BLaER1 (cell line): ENCODE data around the gene ADGRA1.

Experiments used
- H3K27ac ChIP-seq: shearing (Covaris generic); formaldehyde crosslinking; 2 replicates; pipeline ENCODE4 v1.8.1; 2022
- H3K27me3 ChIP-seq: shearing (Covaris generic); formaldehyde crosslinking; 2 replicates; pipeline ENCODE4 v1.8.1; 2022
- H3K36me3 ChIP-seq: shearing (Covaris generic); formaldehyde crosslinking; 2 replicates; pipeline ENCODE4 v1.8.1; 2022
- H3K4me1 ChIP-seq: shearing (Covaris generic); formaldehyde crosslinking; 2 replicates; pipeline ENCODE4 v1.8.1; 2022
- H3K4me2 ChIP-seq: shearing (Covaris generic); formaldehyde crosslinking; 2 replicates; pipeline ENCODE4 v1.8.1; 2022
- H3K4me3 ChIP-seq: shearing (Covaris generic); formaldehyde crosslinking; 2 replicates; pipeline ENCODE4 v1.8.1; 2022
- H3K9ac ChIP-seq: shearing (Covaris generic); formaldehyde crosslinking; 2 replicates; pipeline ENCODE4 v1.8.1; 2022
- H3K9me3 ChIP-seq: shearing (Covaris generic); formaldehyde crosslinking; 2 replicates; pipeline ENCODE4 v1.8.1; 2022
- H4K20me1 ChIP-seq: shearing (Covaris generic); formaldehyde crosslinking; 2 replicates; pipeline ENCODE4 v1.8.1; 2022
- Cebpa-rat ChIP-seq: shearing (Covaris generic); IDR thresholded peaks from 2 replicates; pipeline ENCODE4 v1.8.1; 2022

ADGRA1 gene

DNA sequence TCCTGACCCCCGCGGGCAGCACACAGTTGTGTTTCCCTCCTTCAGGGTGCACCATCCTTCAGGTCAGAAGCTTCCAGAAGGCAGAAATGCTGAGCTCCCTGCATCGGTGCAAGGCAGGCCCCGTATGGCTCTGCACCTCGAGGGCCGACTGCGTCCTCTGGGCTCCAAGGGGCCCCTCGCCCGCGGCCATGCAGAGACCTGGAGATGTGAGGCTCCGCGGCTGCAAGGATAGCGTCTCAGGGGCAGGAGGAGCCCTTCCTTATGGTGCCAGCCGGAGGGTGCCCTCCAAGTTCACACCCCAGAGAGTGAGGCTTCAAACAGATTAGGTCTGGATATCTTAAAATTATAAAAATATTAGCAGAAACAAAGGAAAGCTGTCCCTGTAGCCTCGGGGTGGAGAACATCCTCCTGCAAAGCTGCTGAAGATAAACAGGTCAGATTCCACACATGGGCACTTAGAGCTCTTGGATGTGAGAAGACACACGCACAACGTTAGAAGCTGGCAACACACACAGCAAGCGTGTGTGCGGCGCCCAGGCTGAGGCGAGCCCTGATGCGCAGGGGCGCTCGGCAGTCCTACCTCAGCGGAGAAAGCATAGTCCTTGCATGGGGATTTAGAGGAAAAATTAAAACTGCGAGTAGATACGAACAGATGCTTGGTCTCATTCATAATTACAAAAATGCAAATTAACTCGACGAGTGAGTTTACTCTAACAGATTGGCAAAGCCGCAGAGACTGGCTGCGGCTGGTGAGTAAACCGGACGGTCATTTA is 92.7 kb downstream of the ADGRA1 start:
- no peak overlapping the region for H3K9ac ChIP-seq
- TF ChIP-seq Cebpa-rat: no peak

DNA sequence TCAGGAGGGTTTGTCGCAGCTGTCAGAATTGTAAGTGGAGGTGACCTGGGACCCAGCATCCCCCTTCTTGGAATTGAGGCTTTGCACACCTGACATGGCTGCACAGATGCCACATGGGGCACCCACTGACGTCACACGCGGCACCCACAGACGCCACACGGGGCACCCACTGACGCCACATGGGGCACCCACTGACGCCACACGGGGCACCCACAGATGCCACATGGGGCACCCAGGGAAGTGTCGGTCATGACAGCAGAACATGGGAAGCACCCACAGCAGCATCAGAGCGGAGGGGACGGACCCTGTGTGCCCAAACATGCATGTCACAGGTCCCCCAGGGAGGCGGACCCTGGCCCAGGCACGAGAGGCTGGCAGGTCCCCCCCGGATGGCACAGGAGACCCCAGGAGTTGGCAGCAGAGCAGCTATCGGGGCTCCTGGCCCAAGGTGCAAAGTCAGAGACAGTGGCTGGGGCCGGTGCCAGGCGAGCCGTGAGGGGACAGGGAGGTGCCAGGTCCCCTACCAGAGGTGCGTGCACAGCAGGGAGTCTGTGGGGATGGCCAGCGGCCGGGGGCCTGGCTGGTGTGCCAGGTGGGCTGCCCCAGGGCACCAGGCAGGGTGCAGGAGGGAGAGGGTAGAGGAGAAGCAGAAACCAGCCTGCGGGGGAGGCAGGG is 93.4 kb downstream of the ADGRA1 start:
- peaks cover 37% of the 10 kb centered on the region for H3K27me3 ChIP-seq
- no peak overlapping the region for H3K9ac ChIP-seq
- H3K4me2 ChIP-seq: 0 out of 2 replicates have a peak overlapping the region, but pooled peaks have one; percentile 2
- H3K4me3 ChIP-seq: no peak overlapping the region
- H3K4me1 ChIP-seq: peaks cover 88% of the 10 kb centered on the region
- no peaks in the 10 kb centered on the region for H3K36me3 ChIP-seq
- no peak overlapping the region for H3K27ac ChIP-seq
- no peak for TF ChIP-seq Cebpa-rat
- peaks cover 29% of the 10 kb centered on the region; the same call in 1 of the 2 replicates for H4K20me1 ChIP-seq
- H3K9me3 ChIP-seq: no peaks in the 10 kb centered on the region

More for the DNA sequence above, 92.7 kb downstream of the ADGRA1 start:
- H3K4me2 ChIP-seq: peak overlapping the region; percentile 80
- no peaks in the 10 kb centered on the region for H3K36me3 ChIP-seq
- H3K9me3 ChIP-seq: no peaks in the 10 kb centered on the region
- no peak overlapping the region for H3K4me3 ChIP-seq
- no peak overlapping the region for H3K27ac ChIP-seq
- H3K4me1 ChIP-seq: peaks cover 83% of the 10 kb centered on the region
- peaks cover 37% of the 10 kb centered on the region for H3K27me3 ChIP-seq
- H4K20me1 ChIP-seq: peaks cover 29% of the 10 kb centered on the region; the same call in 1 of the 2 replicates
